OCI-LY7 (cell line): Measurements from ENCODE around the gene IGSF21.

Experiments used
- CTCF ChIP-seq: fragments of 200-600 bp; sonication (generic); conservative IDR thresholded peaks from 2 replicates; pipeline ENCODE4 v1.5.1; 2014; ENCODE audit warnings: mild to moderate bottlenecking, antibody characterized with exemption, low read length, moderate library complexity, mixed read lengths
- EZH2phosphoT487 ChIP-seq: fragments of 200-600 bp; sonication (generic); IDR thresholded peaks from 2 replicates; pipeline ENCODE4 v1.6.1; 2018; ENCODE audit warnings: low read depth, borderline replicate concordance, mild to moderate bottlenecking, mixed run types, antibody characterized with exemption, low read length, moderate library complexity, mixed read lengths

- TF ChIP-seq CTCF (peak; percentile 92), EZH2phosphoT487 (no peak)
Measured at GRCh38 chr1:18299441-18300338, 192.1 kb downstream of the IGSF21 start.
